SK-N-SH (cell line): ENCODE data around the gene COX7A2.
A peak's percentile ranks its signal among the peaks of the same experiment; 100 is the strongest.

Source experiments
- EP300 ChIP-seq, 2 experiments: IDR thresholded peaks; 2 replicates each; pipeline versions ENCODE4 v1.4.0 to v1.6.1; 2012; ENCODE audit warnings: borderline replicate concordance in 1 of 2, low read depth in 1 of 2, low read length in 1 of 2
- EZH2phosphoT487 ChIP-seq: fragments of 200-600 bp; sonication (generic); IDR thresholded peaks from 2 replicates; pipeline ENCODE4 v1.6.1; 2017; ENCODE audit warnings: low read depth, mixed run types, mild to moderate bottlenecking, antibody characterized with exemption, moderate library complexity, borderline replicate concordance
- FOXJ3 ChIP-seq: sonication (generic); formaldehyde crosslinking; IDR thresholded peaks from 2 replicates; pipeline ENCODE4 v1.5.1; 2020; ENCODE audit warnings: mild to moderate bottlenecking, missing genetic modification reagents
- MXI1 ChIP-seq: IDR thresholded peaks from 2 replicates; pipeline ENCODE4 v1.6.1; 2012; ENCODE audit warnings: mild to moderate bottlenecking, low read depth, low read length, improper control_type of control experiment
- NFIC ChIP-seq: IDR thresholded peaks from 2 replicates; pipeline ENCODE4 v1.4.0; 2012; ENCODE audit warnings: borderline replicate concordance
- RFX5 ChIP-seq: IDR thresholded peaks from 2 replicates; pipeline ENCODE4 v1.6.1; 2012; ENCODE audit warnings: mild to moderate bottlenecking, improper control_type of control experiment, low read length
- TF ChIP-seq, protein P1 (sequence below): fragments of 200-600 bp; sonication (generic); IDR thresholded peaks from 2 replicates; pipeline ENCODE4 v1.6.1; 2017; ENCODE audit warnings: antibody characterized with exemption, mild to moderate bottlenecking, moderate library complexity
- TF ChIP-seq, protein P2 (sequence below): fragments of 150-350 bp; IDR thresholded peaks from 2 replicates; pipeline ENCODE4 v1.6.1; 2016; ENCODE audit warnings: mild to moderate bottlenecking, low read depth, low read length

DNA sequence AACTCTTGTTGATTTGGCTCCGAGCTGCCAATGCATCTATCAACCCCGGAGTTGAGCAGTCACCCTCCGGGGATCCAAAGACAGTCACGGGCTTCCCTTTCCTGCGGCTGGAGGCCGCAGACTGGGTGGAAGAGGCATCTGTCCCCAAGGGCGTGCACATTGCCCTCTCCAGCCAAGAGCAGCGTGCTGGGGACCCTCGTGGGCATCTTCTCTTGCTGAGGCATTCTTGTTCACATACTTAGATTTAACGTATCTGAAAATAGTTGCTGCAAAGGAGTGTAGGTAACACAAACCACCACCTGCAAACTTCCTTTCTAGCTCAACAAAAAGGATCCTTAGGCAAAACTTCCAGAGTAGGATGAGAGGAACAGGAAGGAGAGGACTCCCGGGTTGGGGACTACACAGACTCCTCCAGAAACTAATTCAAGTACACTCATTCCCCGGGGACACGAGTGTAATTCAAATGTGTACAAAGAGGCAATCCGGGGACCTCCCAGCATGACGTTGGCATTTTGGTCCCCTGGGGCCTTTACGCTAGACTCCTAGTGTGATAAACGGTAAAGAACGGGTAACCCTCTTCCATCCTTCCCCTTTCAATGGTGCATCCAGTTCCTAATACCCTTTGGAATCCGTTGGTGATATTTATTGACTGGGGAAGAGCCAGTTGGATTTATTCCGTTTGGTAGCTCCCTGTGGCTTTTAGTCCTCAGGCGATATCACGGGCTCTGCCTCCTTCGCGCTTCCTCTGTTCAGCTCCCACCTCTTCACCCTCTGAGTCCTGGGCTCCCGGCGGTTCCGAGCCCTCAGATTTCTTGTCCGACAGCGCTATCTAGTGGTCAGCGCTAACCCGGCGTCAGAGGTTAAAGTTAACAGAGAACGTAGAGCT is 35.1 kb downstream of the COX7A2 start:
- TF ChIP-seq, protein P1, sequence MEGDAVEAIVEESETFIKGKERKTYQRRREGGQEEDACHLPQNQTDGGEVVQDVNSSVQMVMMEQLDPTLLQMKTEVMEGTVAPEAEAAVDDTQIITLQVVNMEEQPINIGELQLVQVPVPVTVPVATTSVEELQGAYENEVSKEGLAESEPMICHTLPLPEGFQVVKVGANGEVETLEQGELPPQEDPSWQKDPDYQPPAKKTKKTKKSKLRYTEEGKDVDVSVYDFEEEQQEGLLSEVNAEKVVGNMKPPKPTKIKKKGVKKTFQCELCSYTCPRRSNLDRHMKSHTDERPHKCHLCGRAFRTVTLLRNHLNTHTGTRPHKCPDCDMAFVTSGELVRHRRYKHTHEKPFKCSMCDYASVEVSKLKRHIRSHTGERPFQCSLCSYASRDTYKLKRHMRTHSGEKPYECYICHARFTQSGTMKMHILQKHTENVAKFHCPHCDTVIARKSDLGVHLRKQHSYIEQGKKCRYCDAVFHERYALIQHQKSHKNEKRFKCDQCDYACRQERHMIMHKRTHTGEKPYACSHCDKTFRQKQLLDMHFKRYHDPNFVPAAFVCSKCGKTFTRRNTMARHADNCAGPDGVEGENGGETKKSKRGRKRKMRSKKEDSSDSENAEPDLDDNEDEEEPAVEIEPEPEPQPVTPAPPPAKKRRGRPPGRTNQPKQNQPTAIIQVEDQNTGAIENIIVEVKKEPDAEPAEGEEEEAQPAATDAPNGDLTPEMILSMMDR: peak; percentile 96
- TF ChIP-seq EP300 (IDR thresholded peaks at IDR 0.05; ENCODE audit: borderline replicate concordance in 1 of 2, low read depth in 1 of 2, low read length in 1 of 2): no peak
- no peak for TF ChIP-seq EZH2phosphoT487
- no peak for TF ChIP-seq MXI1
- no peak for TF ChIP-seq NFIC
- TF ChIP-seq RFX5: no peak
- no peak for TF ChIP-seq FOXJ3 (CRISPR knock-in tag)
- TF ChIP-seq, protein P2, sequence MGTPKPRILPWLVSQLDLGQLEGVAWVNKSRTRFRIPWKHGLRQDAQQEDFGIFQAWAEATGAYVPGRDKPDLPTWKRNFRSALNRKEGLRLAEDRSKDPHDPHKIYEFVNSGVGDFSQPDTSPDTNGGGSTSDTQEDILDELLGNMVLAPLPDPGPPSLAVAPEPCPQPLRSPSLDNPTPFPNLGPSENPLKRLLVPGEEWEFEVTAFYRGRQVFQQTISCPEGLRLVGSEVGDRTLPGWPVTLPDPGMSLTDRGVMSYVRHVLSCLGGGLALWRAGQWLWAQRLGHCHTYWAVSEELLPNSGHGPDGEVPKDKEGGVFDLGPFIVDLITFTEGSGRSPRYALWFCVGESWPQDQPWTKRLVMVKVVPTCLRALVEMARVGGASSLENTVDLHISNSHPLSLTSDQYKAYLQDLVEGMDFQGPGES: no peak
